Vagina (tissue), 2 donors: ENCODE measurements around the gene HECTD3. TPM values are rescaled to one million over a fixed set of nuclear protein-coding genes. Genes with fewer than 3 reads are reported as not detected.

Source experiments
- DNase-seq, 2 donors: peaks; one replicate each; pipeline ENCODE4 v3.0.0-alpha.2; 2017; ENCODE audit errors: extremely low spot score in 2 of 2
- H3K27ac ChIP-seq: fragments of 200-600 bp; sonication (generic); one replicate; pipeline ENCODE4 v1.5.1; 2019
- H3K27me3 ChIP-seq: fragments of 200-600 bp; sonication (generic); one replicate; pipeline ENCODE4 v1.5.1; 2019
- H3K36me3 ChIP-seq, 2 donors: fragments of 200-600 bp; sonication (generic); one replicate each; pipeline ENCODE4 v1.5.1; 2017 to 2019
- H3K4me1 ChIP-seq: fragments of 200-600 bp; sonication (generic); one replicate; pipeline ENCODE4 v1.5.1; 2019
- H3K4me3 ChIP-seq, 2 donors: fragments of 200-600 bp; sonication (generic); 1 replicate in 1 of 2; 2 replicates in 1 of 2; pipeline ENCODE4 v1.5.1; 2016 to 2019
- H3K9me3 ChIP-seq: fragments of 200-600 bp; sonication (generic); one replicate; pipeline ENCODE4 v1.5.1; 2019
- POLR2A ChIP-seq, 2 donors: fragments of 450-650 bp; IDR thresholded peaks; one replicate each; pipeline ENCODE4 v1.6.1; 2017; ENCODE audit warnings: antibody characterized with exemption in 2 of 2, mild to moderate bottlenecking in 2 of 2, moderate library complexity in 2 of 2
- POLR2AphosphoS5 ChIP-seq, 2 donors: sonication (generic); formaldehyde crosslinking; IDR thresholded peaks; one replicate each; pipeline ENCODE4 v1.9.0; 2017; ENCODE audit warnings: antibody characterized with exemption in 2 of 2, mild to moderate bottlenecking in 2 of 2, low read depth in 1 of 2; ENCODE audit not compliant: insufficient read depth in 1 of 2
- intact Hi-C: fragments of 100-400 bp; cut with DNase I; formaldehyde crosslinking; loops from one replicate; pipeline ENCODE4 v1.15.1; 2023
- total RNA-seq: library from RNA; depleted of rRNA; stranded (reverse); fragments of >200 nt; gene quantifications from one replicate; pipeline ENCODE4 v1.2.3, GENCODE V29; 2016
- TF ChIP-seq, protein P1 (sequence below), 3 experiments: fragments of 450-650 bp in 2 of 3; fragments of 200-600 bp in 1 of 3; sonication (generic) in 1 of 3; IDR thresholded peaks; one replicate each; pipeline ENCODE4 v1.5.1; 2017 to 2019; ENCODE audit warnings: antibody characterized with exemption in 3 of 3, mild to moderate bottlenecking in 2 of 3, moderate library complexity in 2 of 3

The HECTD3 gene
- total RNA-seq, 1 donor from 2014 or later, result 29.7 TPM

DNA sequence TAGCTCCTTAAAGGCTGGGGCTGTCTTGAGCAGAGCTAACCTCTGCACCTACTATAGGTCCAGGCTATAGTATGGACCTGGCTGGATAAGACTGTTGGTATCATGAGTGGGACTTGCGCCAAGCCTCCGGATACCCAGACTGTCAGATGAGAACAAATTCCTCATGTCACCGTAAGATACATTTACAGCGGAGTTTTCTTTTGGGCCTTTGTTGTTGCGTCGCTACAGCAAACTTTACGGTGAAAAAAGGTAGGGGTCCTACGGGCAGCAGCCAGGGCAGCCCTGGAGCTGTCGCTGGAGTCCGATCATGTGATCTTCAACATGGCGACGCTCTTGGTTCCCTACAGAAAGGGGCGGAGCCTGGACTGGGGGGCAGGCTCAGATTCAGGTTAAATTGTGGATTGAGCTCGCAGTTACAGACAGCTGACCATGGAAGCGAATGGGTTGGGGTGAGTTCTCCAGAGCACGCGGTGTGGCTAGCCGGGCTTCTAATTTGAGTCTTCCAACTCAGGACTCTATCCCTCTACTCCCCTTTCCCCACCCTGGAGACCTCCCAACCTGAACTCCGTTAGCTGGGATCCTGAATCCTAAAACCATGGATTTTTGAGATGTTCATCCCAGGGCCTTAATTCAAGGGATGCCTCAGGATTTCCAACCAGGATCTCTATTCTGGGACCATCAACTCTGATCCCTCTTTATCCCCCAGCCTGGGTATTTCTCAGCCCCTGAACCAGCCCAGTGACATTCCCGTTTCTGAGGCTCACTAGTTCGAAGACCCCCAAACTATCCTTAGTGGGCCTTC is 914 bp upstream of the HECTD3 start, which contains the start of gene UROD:
Gene UROD, plus strand, starts transcription at position 418 of the 802 bp plus-strand sequence. Its CDS starts 12 bp downstream, at position 430.
- no peaks in the 10 kb centered on the region for H3K27me3 ChIP-seq
- H3K36me3 ChIP-seq, result peaks cover 0 to 26% of the 10 kb centered on the region in 2 donors
- intact Hi-C loops, result loop anchor here (2.0 to 10.0 kb wide), 3 partner anchors 291 to 553 kb away; partner anchors contain the start of gene TESK2
- H3K4me1 ChIP-seq, result peaks cover 46% of the 10 kb centered on the region
- peak in 1 of 2 donors; percentile 97 for DNase-seq
- peak within 1 kb of the TSS; percentile 73 for H3K27ac ChIP-seq
- no peaks in the 10 kb centered on the region for H3K9me3 ChIP-seq
- TF ChIP-seq POLR2A (IDR thresholded peaks at IDR 0.05), result no peak
- peak; percentile 74 to 99 for TF ChIP-seq POLR2AphosphoS5 (IDR thresholded peaks at IDR 0.05; ENCODE audit: insufficient read depth in 1 of 2, low read depth in 1 of 2)
- TF ChIP-seq, protein P1, sequence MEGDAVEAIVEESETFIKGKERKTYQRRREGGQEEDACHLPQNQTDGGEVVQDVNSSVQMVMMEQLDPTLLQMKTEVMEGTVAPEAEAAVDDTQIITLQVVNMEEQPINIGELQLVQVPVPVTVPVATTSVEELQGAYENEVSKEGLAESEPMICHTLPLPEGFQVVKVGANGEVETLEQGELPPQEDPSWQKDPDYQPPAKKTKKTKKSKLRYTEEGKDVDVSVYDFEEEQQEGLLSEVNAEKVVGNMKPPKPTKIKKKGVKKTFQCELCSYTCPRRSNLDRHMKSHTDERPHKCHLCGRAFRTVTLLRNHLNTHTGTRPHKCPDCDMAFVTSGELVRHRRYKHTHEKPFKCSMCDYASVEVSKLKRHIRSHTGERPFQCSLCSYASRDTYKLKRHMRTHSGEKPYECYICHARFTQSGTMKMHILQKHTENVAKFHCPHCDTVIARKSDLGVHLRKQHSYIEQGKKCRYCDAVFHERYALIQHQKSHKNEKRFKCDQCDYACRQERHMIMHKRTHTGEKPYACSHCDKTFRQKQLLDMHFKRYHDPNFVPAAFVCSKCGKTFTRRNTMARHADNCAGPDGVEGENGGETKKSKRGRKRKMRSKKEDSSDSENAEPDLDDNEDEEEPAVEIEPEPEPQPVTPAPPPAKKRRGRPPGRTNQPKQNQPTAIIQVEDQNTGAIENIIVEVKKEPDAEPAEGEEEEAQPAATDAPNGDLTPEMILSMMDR (IDR thresholded peaks at IDR 0.05), result no peak
- peak within 1 kb of the TSS; percentile 76 to 99 for H3K4me3 ChIP-seq

DNA sequence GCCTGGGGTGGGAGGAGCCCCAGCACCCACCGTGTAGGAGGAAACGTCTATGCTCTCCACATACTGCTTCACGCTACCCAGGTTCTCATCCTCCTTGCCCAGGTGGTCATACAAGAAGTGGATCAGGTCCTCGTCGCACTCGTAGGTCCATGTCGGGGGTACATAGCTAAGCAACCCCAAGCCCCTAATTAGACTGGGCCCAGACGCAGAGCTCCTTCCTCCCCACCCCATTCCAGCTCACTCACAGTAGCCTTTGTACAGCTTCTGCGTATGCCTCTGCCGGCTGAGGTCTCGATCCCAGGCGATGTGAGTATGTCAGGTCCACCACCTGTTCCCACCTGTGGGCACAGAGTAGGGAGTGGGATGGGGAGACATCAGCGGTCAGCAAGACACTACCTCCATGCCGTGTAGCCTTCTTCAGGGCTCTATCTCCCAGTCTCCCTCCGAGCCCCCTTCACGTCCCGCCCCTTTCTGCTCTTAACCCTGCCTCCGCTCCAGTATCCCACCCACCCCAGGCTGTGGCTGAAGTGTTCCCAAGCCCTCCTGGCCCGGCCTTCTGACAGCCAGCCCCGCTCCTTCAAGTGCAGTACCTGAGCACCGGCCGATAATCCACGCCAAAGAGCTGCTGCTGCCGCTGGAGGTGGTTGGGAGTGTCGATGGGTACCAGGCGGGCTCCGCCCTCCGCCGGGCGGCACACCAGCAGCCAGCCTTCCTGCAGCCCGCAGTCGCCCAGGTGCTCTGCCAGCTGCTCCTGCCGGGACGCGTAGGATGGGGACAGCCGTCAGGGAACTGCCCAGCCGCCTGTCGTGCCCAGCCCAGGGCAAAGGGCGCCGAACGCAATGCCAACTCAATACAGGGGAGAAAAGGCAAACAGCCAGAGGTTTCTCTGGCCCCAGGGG is 919 bp downstream of the HECTD3 start:
- peaks cover 46% of the 10 kb centered on the region for H3K4me1 ChIP-seq
- peak overlapping the region; percentile 73 for H3K27ac ChIP-seq
- intact Hi-C loops, result loop anchor here (5.0 to 10.0 kb wide), 3 partner anchors 175 to 555 kb away; partner anchors contain the start of gene TESK2
- peak overlapping the region; percentile 76 to 99 for H3K4me3 ChIP-seq
- no peaks in the 10 kb centered on the region for H3K9me3 ChIP-seq
- peaks cover 0 to 44% of the 10 kb centered on the region in 2 donors for H3K36me3 ChIP-seq
- TF ChIP-seq POLR2A (IDR thresholded peaks at IDR 0.05) (no peak), POLR2AphosphoS5 (IDR thresholded peaks at IDR 0.05; ENCODE audit: insufficient read depth in 1 of 2, low read depth in 1 of 2) (no peak)
- TF ChIP-seq, protein P1 (IDR thresholded peaks at IDR 0.05), result no peak
- H3K27me3 ChIP-seq, result no peaks in the 10 kb centered on the region
- no peak for DNase-seq

DNA sequence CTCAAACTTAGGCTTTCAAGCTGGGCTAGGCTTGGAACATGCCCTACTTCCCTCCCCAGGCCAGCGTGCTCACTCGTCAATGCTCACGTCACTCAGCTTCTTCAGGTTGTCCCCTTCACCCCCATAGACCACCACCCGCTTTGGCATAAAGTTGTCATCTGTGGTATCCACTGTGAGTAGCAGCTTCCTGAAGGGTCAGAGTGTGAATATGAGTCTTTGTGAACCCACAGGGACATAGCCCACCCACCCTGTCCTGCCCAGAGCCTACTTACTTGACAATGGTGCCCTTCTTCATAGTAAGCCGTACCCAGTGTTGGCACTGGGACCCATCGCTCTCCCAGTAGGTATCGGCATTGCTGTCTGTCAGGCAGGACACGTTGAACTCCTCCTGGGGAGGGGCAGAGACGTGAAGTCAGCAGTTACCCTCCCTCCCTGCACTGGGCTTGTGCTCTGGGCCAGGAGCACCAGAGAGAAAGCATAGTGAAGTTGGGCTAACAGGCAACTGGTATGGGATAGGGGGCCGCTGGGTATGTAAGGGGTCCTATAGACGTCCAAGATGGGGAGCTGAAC is 1.7 kb downstream of the HECTD3 start:
- H3K27me3 ChIP-seq, result no peaks in the 10 kb centered on the region
- H3K4me3 ChIP-seq, result peak overlapping the region in 1 of 2 donors; percentile 76
- H3K36me3 ChIP-seq, result peaks cover 0 to 52% of the 10 kb centered on the region in 2 donors
- no peak for DNase-seq
- TF ChIP-seq POLR2AphosphoS5 (IDR thresholded peaks at IDR 0.05; ENCODE audit: insufficient read depth in 1 of 2, low read depth in 1 of 2) (no peak), POLR2A (IDR thresholded peaks at IDR 0.05) (no peak)
- TF ChIP-seq, protein P1 (IDR thresholded peaks at IDR 0.05), result no peak
- intact Hi-C loops, result loop anchor here (10.0 kb wide), 1 partner anchor 175 kb away; no protein-coding TSS in a partner anchor
- H3K9me3 ChIP-seq, result no peaks in the 10 kb centered on the region
- H3K4me1 ChIP-seq, result peaks cover 46% of the 10 kb centered on the region
- no peak overlapping the region for H3K27ac ChIP-seq

DNA sequence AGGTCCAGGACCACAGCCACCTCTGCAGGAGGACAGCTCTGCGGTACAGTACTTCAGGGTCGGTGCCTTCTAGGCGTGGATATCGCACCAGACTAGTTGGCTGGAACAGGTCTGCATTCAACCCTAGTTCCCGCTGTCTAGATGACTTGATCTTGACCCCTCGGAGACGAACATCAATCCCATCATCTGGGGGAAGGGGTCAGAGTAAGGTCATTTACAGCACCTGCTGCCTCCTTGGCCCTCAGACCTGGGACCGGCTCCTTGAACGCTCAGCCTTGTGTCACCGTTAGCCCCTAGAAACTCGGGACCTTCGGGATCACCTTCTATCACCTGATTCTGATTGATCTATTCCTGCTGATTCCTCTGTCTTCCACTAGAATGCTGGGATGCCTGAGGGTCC is 2.6 kb downstream of the HECTD3 start:
- peaks cover 0 to 61% of the 10 kb centered on the region in 2 donors for H3K36me3 ChIP-seq
- H3K4me1 ChIP-seq, result peaks cover 37% of the 10 kb centered on the region
- no peak overlapping the region for H3K27ac ChIP-seq
- intact Hi-C loops, result loop anchor here (10.0 kb wide), 1 partner anchor 174 kb away; no protein-coding TSS in a partner anchor
- H3K4me3 ChIP-seq, result no peak overlapping the region
- TF ChIP-seq POLR2AphosphoS5 (IDR thresholded peaks at IDR 0.05; ENCODE audit: insufficient read depth in 1 of 2, low read depth in 1 of 2) (no peak), POLR2A (IDR thresholded peaks at IDR 0.05) (no peak)
- TF ChIP-seq, protein P1 (IDR thresholded peaks at IDR 0.05), result no peak
- H3K27me3 ChIP-seq, result no peaks in the 10 kb centered on the region
- no peaks in the 10 kb centered on the region for H3K9me3 ChIP-seq
- DNase-seq, result no peak
